Gastroesophageal sphincter (tissue), 3 donors: ENCODE measurements around the gene IFT80.

ENCODE experiments used
- EP300 ChIP-seq: sonication (generic); formaldehyde crosslinking; IDR thresholded peaks from one replicate; pipeline ENCODE4 v1.6.1; 2017; ENCODE audit warnings: antibody characterized with exemption, mild to moderate bottlenecking
- POLR2A ChIP-seq, 2 donors: fragments of 450-650 bp; IDR thresholded peaks; one replicate each; pipeline ENCODE4 v1.6.1; 2017; ENCODE audit warnings: antibody characterized with exemption in 2 of 2, mild to moderate bottlenecking in 2 of 2, moderate library complexity in 1 of 2
- POLR2AphosphoS5 ChIP-seq: sonication (generic); formaldehyde crosslinking; IDR thresholded peaks from one replicate; pipeline ENCODE4 v1.6.1; 2017; ENCODE audit warnings: antibody characterized with exemption
- TF ChIP-seq, protein P1 (sequence below), 4 experiments: fragments of 200-600 bp in 2 of 4; fragments of 450-650 bp in 2 of 4; sonication (generic) in 1 of 4; IDR thresholded peaks; one replicate each; pipeline ENCODE4 v1.5.1; 2017 to 2019; ENCODE audit warnings: antibody characterized with exemption in 4 of 4, mild to moderate bottlenecking in 2 of 4, moderate library complexity in 2 of 4

DNA sequence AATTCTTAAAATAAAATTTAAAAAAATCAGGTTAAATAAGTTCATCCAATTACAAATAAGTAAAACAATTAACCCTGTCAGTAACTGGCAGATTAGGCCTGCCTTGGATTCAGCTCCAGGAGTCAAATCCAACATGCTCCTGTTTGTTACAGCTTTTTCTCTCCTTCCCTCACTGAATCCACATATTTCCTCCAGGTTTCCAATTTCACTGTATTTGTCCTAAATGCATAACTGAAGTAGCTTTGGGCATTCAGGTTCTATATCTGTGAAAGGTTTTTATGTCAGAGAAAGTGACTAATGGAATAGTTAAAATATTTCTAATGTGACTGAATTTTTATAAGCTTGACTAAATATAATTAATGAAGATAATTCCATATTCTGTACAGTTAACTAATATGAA, 79.7 kb downstream of the IFT80 start:
- TF ChIP-seq, protein P1, sequence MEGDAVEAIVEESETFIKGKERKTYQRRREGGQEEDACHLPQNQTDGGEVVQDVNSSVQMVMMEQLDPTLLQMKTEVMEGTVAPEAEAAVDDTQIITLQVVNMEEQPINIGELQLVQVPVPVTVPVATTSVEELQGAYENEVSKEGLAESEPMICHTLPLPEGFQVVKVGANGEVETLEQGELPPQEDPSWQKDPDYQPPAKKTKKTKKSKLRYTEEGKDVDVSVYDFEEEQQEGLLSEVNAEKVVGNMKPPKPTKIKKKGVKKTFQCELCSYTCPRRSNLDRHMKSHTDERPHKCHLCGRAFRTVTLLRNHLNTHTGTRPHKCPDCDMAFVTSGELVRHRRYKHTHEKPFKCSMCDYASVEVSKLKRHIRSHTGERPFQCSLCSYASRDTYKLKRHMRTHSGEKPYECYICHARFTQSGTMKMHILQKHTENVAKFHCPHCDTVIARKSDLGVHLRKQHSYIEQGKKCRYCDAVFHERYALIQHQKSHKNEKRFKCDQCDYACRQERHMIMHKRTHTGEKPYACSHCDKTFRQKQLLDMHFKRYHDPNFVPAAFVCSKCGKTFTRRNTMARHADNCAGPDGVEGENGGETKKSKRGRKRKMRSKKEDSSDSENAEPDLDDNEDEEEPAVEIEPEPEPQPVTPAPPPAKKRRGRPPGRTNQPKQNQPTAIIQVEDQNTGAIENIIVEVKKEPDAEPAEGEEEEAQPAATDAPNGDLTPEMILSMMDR (IDR thresholded peaks at IDR 0.05) = no peak
- TF ChIP-seq POLR2A (IDR thresholded peaks at IDR 0.05) (no peak), POLR2AphosphoS5 (no peak), EP300 (no peak)
